Heart left ventricle (tissue), 16 donors: ENCODE results near the gene CEP192. TPM values are rescaled to one million over a fixed set of nuclear protein-coding genes. Genes with fewer than 3 reads are reported as not detected.

ENCODE experiments used
- ATAC-seq, 4 donors: fragments of 200-7000 bp; cut with Tn5 transposase; one replicate each; pipeline ENCODE4 v1.9.1; 2020 to 2022; ENCODE audit warnings: moderate library complexity in 4 of 4, mild to moderate bottlenecking in 3 of 4, moderate number of reproducible peaks in 1 of 4
- DNase-seq, 5 donors: peaks; one replicate each; pipeline ENCODE4 v3.0.0-alpha.2; 2020
- H3K27ac ChIP-seq, 12 donors: fragments of 200-600 bp; sonication (generic) in 4 of 12; one replicate each; pipeline versions ENCODE4 v1.5.0 to v1.8.0; 2016 to 2022; ENCODE audit warnings: mild to moderate bottlenecking in 2 of 12
- H3K27me3 ChIP-seq, 9 donors: fragments of 200-600 bp; sonication (generic) in 2 of 9; one replicate each; pipeline versions ENCODE4 v1.5.1 to v1.8.0; 2016 to 2022; ENCODE audit warnings: mild to moderate bottlenecking in 3 of 9
- H3K36me3 ChIP-seq, 9 donors: fragments of 200-600 bp; sonication (generic) in 2 of 9; one replicate each; pipeline versions ENCODE4 v1.5.0 to v1.8.0; 2018 to 2022; ENCODE audit warnings: mild to moderate bottlenecking in 2 of 9
- H3K4me1 ChIP-seq, 12 donors: fragments of 200-600 bp; sonication (generic) in 4 of 12; one replicate each; pipeline versions ENCODE4 v1.5.0 to v1.8.0; 2016 to 2022; ENCODE audit warnings: mild to moderate bottlenecking in 3 of 12
- H3K4me3 ChIP-seq, 12 donors: fragments of 200-600 bp; sonication (generic) in 4 of 12; one replicate each; pipeline versions ENCODE4 v1.5.0 to v1.8.0; 2017 to 2022; ENCODE audit warnings: mild to moderate bottlenecking in 9 of 12, moderate library complexity in 4 of 12
- H3K9me3 ChIP-seq, 12 donors: fragments of 200-600 bp; sonication (generic) in 4 of 12; one replicate each; pipeline versions ENCODE4 v1.5.0 to v1.8.0; 2016 to 2022; ENCODE audit warnings: mild to moderate bottlenecking in 1 of 12
- CTCF ChIP-seq, 12 donors: fragments of 200-600 bp; sonication (generic) in 4 of 12; IDR thresholded peaks; one replicate each; pipeline versions ENCODE4 v1.5.0 to v1.8.0; 2018 to 2022; ENCODE audit warnings: antibody characterized with exemption in 12 of 12, mild to moderate bottlenecking in 5 of 12
- POLR2A ChIP-seq, 2 donors: fragments of 450-650 bp; IDR thresholded peaks; one replicate each; pipeline ENCODE4 v1.6.1; 2017; ENCODE audit warnings: antibody characterized with exemption in 2 of 2, mild to moderate bottlenecking in 2 of 2, moderate library complexity in 2 of 2
- WGBS, 4 donors: extraction: QIAGEN DNeasy Blood & Tissue Kit in 2 of 4; methylation state at CpG; one replicate each; pipeline versions ENCODE4 v1.1.5 to v1.1.7; 2013 to 2018; 5-methylcytosine and 5-hydroxymethylcytosine counted together
- intact Hi-C, 10 donors: fragments of 100-400 bp; cut with DNase I; formaldehyde crosslinking; loops; one replicate each; pipeline versions ENCODE4 v1.11.1 to v1.14.2; 2022
- polyA plus RNA-seq, 2 donors: library from polyadenylated mRNA; stranded (reverse); fragments of 200-250 nt; gene quantifications; one replicate each; pipeline ENCODE4 v1.2.3, GENCODE V29; 2013
- total RNA-seq, 9 donors: library from RNA; depleted of rRNA in 2 of 9; stranded (reverse); fragments of >200 nt in 2 of 9; fragmentation: NEBNext Ultra II Directional in 3 of 9; extraction: Animal tissue kit (Norgen Biotek cat#: 25700) in 3 of 9; gene quantifications; one replicate each; pipeline versions ENCODE4 v1.1.0 to v1.2.4, GENCODE V29; 2016 to 2023
- donor health status: ischemic (EF 13 %, LVEDD 7.1; RV severe dilation, severe dysfunction).
- donor health status: healthy with polysubstance abuse.
- donor health status: DM: no; HTN: yes; CAD: no.
- donor health status: DM: no; HTN: no; CAD: no.
- donor health status: ischemic (EF 25% LVEDD 6.9; RV normal size, moderate dysfunction).
- donor health status: ischemic (EF 25% LVEDD 5.7; RV mildly dilated, moderate dysfunction).
- donor health status: healthy.
- donor health status: DM: yes; HTN: yes; CAD: no.
- donor health status: ischemic (EF 35%, LVEDD 5.7; RV mildly dilated, moderate dysfunction).
- donor health status: nonischemic (EF 11% LVEDD 7.7; RV severe dilation, severe dysfunction).
- donor health status: DM: yes; HTN: yes; CAD: no.
- donor health status: PGD.
- donor health status: ischemic (EF 29% LVEDD 5.4; RV normal size, mild dysfunction).
- donor health status: nonischemic (EF 23%, LVEDD 6.1; RV moderate dilation, normal function).

CEP192 gene
- total and polyA plus RNA-seq, 11 donors = 5.5 to 36.3 (median 24.1) TPM

GRCh38 chr18:13161276-13161899 lies 170.2 kb downstream of the CEP192 start:
- Histone ChIP-seq H3K9me3 (peaks cover 0 to 26% (median 15%) of the 10 kb centered on the region in 12 donors), H3K4me3 (no peak overlapping the region), H3K27me3 (no peaks in the 10 kb centered on the region), H3K27ac (no peak overlapping the region), H3K4me1 (no peaks in the 10 kb centered on the region), H3K36me3 (no peaks in the 10 kb centered on the region)
- TF ChIP-seq POLR2A (IDR thresholded peaks at IDR 0.05) (no peak), CTCF (IDR thresholded peaks at IDR 0.05) (no peak)
- intact Hi-C loops = loop anchor here in 3 of 10 donors (5.0 to 10.0 kb wide), 4 partner anchors 47 to 437 kb away; no protein-coding TSS in a partner anchor
- ATAC-seq (no peak), DNase-seq (no peak)
- 88 to 91% (median 90%) methylated on average over 14 to 16 of the region's 16 CpGs for WGBS, 4 donors

- no peak overlapping the region for H3K4me3 ChIP-seq
- intact Hi-C loops = loop anchor here in 3 of 10 donors (5.0 to 10.0 kb wide), 4 partner anchors 49 to 439 kb away; no protein-coding TSS in a partner anchor
- no peaks in the 10 kb centered on the region for H3K27me3 ChIP-seq
- no peak for ATAC-seq
- H3K4me1 ChIP-seq = no peaks in the 10 kb centered on the region
- H3K9me3 ChIP-seq = peaks cover 0 to 19% (median under 1%) of the 10 kb centered on the region in 12 donors
- H3K27ac ChIP-seq = no peak overlapping the region
- no peaks in the 10 kb centered on the region for H3K36me3 ChIP-seq
- DNase-seq = no peak
- no peak for TF ChIP-seq CTCF (IDR thresholded peaks at IDR 0.05)
- no peak for TF ChIP-seq POLR2A (IDR thresholded peaks at IDR 0.05)
- 80 to 94% (median 86%) methylated on average over 12 of the region's 12 CpGs for WGBS, 4 donors
These were observed 172.2 kb downstream of the CEP192 start for GRCh38 chr18:13163167-13163927.

- TF ChIP-seq CTCF (IDR thresholded peaks at IDR 0.05) (no peak), POLR2A (IDR thresholded peaks at IDR 0.05) (no peak)
- H3K9me3 ChIP-seq = peaks cover 0 to 16% (median 0%) of the 10 kb centered on the region in 12 donors
- DNase-seq (no peak), ATAC-seq (no peak)
- 90 to 95% (median 92%) methylated on average over 11 to 13 of the region's 13 CpGs for WGBS, 4 donors
- no peaks in the 10 kb centered on the region for H3K36me3 ChIP-seq
- H3K27ac ChIP-seq = no peak overlapping the region
- intact Hi-C loops = loop anchor here in 3 of 10 donors (5.0 to 10.0 kb wide), 4 partner anchors 50 to 440 kb away; no protein-coding TSS in a partner anchor
- no peaks in the 10 kb centered on the region for H3K4me1 ChIP-seq
- no peak overlapping the region for H3K4me3 ChIP-seq
- H3K27me3 ChIP-seq = no peaks in the 10 kb centered on the region
These were observed 173.2 kb downstream of the CEP192 start for GRCh38 chr18:13164406-13164805.
